Activated CD4-positive, alpha-beta T cell treated with anti-CD3 and anti-CD28 coated beads, Interleukin-2, amount 50 U/mL, for 24 hours (primary cell): ENCODE measurements around the gene KRTAP4-1.
"Not testable (repeated sequence)": the region's sequence is repeated elsewhere in the genome, so short reads cannot be mapped to it uniquely, and the experiment has no call there.

ENCODE experiments used
- DNase-seq, 2 donors: peaks; one replicate each; pipeline ENCODE4 v3.0.0-alpha.2; 2020; ENCODE audit warnings: low read depth in 1 of 2, low spot score in 1 of 2

Gene KRTAP4-1

GRCh38 chr17:41176744-41177387, 7.8 kb downstream of the KRTAP4-1 start:
- no peak for DNase-seq

- DNase-seq: no peak
Measured at GRCh38 chr17:41171886-41172285, 12.8 kb downstream of the KRTAP4-1 start.

- DNase-seq: no peak
Measured at GRCh38 chr17:41168121-41168520, 16.6 kb downstream of the KRTAP4-1 start, which contains the start of gene KRTAP4-3. Gene KRTAP4-3 (minus strand): TSS chr17:41168221. CDS start chr17:41168172, 49 bp downstream.

GRCh38 chr17:41167561-41167960, 17.1 kb downstream of the KRTAP4-1 start:
- DNase-seq: no peak

GRCh38 chr17:41163828-41164227, 20.9 kb downstream of the KRTAP4-1 start:
- no peak for DNase-seq

GRCh38 chr17:41160648-41161047, 24.1 kb downstream of the KRTAP4-1 start, which contains the start of gene KRTAP4-4:
Gene KRTAP4-4 (minus strand): TSS chr17:41160748. CDS start chr17:41160691, 57 bp downstream.
- DNase-seq: no peak

- DNase-seq: not testable (repeated sequence)
Measured at GRCh38 chr17:41160190-41160589, 24.5 kb downstream of the KRTAP4-1 start.

GRCh38 chr17:41153856-41154255, 30.9 kb downstream of the KRTAP4-1 start:
- DNase-seq: no peak

GRCh38 chr17:41151525-41151924, 33.2 kb downstream of the KRTAP4-1 start:
- no peak for DNase-seq

GRCh38 chr17:41150026-41150425, 34.7 kb downstream of the KRTAP4-1 start:
- no peak for DNase-seq

GRCh38 chr17:41149652-41149985, 35.1 kb downstream of the KRTAP4-1 start, which contains the start of gene KRTAP4-5:
Gene KRTAP4-5 (minus strand): TSS chr17:41149825. CDS start chr17:41149767, 58 bp downstream.
- no peak for DNase-seq

GRCh38 chr17:41148971-41149651, 35.6 kb downstream of the KRTAP4-1 start:
- not testable (repeated sequence) for DNase-seq

- no peak for DNase-seq
Measured at GRCh38 chr17:41147531-41148204, 37.0 kb downstream of the KRTAP4-1 start.

GRCh38 chr17:41145261-41145660, 39.5 kb downstream of the KRTAP4-1 start:
- no peak for DNase-seq

GRCh38 chr17:41144846-41145245, 39.9 kb downstream of the KRTAP4-1 start:
- DNase-seq: no peak

- no peak for DNase-seq
Measured at GRCh38 chr17:41141361-41141760, 43.4 kb downstream of the KRTAP4-1 start.

GRCh38 chr17:41140360-41141131, 44.2 kb downstream of the KRTAP4-1 start, which contains the start of gene KRTAP4-6:
Gene KRTAP4-6 (minus strand): TSS chr17:41140544. CDS start chr17:41140487, 57 bp downstream.
- DNase-seq: no peak

- not testable (repeated sequence) for DNase-seq
Measured at GRCh38 chr17:41139865-41140264, 44.8 kb downstream of the KRTAP4-1 start.
